GM12872 (cell line): ENCODE results near the gene KLK14.
A peak's percentile ranks its signal among the peaks of the same experiment; 100 is the strongest.

Source experiments
- TF ChIP-seq, protein P1 (sequence below): IDR thresholded peaks from 3 replicates; pipeline ENCODE4 v1.5.1; 2011; ENCODE audit warnings: low read depth, mild to moderate bottlenecking, low read length, moderate library complexity; ENCODE audit not compliant: insufficient read depth

Gene KLK14

GRCh38 chr19:51108066-51108804, 25.5 kb upstream of the KLK14 start, which contains the start of gene CTU1:
Gene CTU1, minus strand, starts transcription at chr19:51108409. Its CDS starts 3,840 bp downstream, at chr19:51104569.
- TF ChIP-seq, protein P1, sequence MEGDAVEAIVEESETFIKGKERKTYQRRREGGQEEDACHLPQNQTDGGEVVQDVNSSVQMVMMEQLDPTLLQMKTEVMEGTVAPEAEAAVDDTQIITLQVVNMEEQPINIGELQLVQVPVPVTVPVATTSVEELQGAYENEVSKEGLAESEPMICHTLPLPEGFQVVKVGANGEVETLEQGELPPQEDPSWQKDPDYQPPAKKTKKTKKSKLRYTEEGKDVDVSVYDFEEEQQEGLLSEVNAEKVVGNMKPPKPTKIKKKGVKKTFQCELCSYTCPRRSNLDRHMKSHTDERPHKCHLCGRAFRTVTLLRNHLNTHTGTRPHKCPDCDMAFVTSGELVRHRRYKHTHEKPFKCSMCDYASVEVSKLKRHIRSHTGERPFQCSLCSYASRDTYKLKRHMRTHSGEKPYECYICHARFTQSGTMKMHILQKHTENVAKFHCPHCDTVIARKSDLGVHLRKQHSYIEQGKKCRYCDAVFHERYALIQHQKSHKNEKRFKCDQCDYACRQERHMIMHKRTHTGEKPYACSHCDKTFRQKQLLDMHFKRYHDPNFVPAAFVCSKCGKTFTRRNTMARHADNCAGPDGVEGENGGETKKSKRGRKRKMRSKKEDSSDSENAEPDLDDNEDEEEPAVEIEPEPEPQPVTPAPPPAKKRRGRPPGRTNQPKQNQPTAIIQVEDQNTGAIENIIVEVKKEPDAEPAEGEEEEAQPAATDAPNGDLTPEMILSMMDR, result no peak

GRCh38 chr19:51107406-51108065, 24.8 kb upstream of the KLK14 start:
- TF ChIP-seq, protein P1, result peak; percentile 23; the same call in 1 of the 3 replicates

DNA sequence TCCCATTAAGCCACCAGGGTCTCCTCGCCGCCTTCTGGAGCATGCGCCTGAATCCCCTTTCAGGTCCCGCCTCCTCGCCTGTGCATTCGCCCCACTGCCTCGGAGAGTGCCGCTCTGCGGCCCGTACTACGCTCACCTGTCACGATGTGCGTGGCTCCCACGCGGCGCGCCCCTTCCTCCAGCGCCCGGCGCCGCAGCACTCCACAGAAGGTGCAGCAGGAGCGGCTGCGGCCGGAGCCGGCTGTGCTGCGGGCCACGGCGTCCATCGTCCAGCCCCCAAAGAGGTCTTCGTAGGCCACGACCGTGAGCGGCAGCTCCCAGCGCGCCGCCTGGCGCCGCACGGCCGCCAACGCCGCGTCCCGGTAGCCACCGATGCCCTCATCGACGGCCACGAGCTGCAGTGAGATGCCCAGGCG, 21.2 kb upstream of the KLK14 start:
- TF ChIP-seq, protein P1, result no peak

GRCh38 chr19:51102991-51103390, 20.3 kb upstream of the KLK14 start:
- TF ChIP-seq, protein P1, result no peak

- TF ChIP-seq, protein P1, result no peak
Observed at GRCh38 chr19:51101171-51101865, 18.6 kb upstream of the KLK14 start.

DNA sequence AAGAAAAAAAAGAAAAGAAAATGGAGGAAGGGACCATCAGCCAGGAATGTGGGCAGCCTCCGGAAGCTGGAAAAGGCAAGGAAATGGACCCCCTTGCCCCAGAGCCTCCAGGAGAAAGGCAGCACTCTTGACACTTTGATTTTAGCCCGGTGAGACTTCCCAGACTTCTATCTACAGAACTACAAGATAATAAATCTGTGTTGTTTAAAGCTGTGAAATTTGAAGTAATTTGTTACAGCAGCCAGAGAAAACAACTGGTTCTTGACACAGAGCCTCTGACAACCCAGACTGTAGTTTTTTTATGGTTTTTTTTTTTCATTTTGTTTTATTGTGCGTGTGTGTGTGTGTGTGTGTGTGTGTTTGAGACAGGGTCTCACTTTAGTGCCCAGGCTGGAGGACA, 17.9 kb upstream of the KLK14 start:
- TF ChIP-seq, protein P1, result no peak

- TF ChIP-seq, protein P1, result no peak
Observed at GRCh38 chr19:51099047-51099382, 16.3 kb upstream of the KLK14 start.
